ENCODE data around the gene SCFD2.

SCFD2 gene

GRCh38 chr4:52979821-52980590 lies 385.9 kb downstream of the SCFD2 start:
- DNase-seq = no peak

GRCh38 chr4:52979020-52979419 lies 386.8 kb downstream of the SCFD2 start:
- DNase-seq = no peak

GRCh38 chr4:52977252-52977651 lies 388.6 kb downstream of the SCFD2 start:
- DNase-seq = no peak

GRCh38 chr4:52976523-52977230 lies 389.2 kb downstream of the SCFD2 start:
- DNase-seq = no peak

GRCh38 chr4:52968691-52969090 lies 397.2 kb downstream of the SCFD2 start:
- no peak for DNase-seq

GRCh38 chr4:52968241-52968640 lies 397.6 kb downstream of the SCFD2 start:
- no peak for DNase-seq

GRCh38 chr4:52966781-52967180 lies 399.1 kb downstream of the SCFD2 start:
- no peak for DNase-seq

- no peak for DNase-seq
Measured at GRCh38 chr4:52966172-52966571, 399.7 kb downstream of the SCFD2 start.

- DNase-seq = no peak
Measured at GRCh38 chr4:52964561-52965101, 401.2 kb downstream of the SCFD2 start.

- DNase-seq = no peak
Measured at GRCh38 chr4:52964011-52964410, 401.9 kb downstream of the SCFD2 start.

GRCh38 chr4:52962721-52963120 lies 403.1 kb downstream of the SCFD2 start:
- DNase-seq = no peak

- no peak for DNase-seq
Measured at GRCh38 chr4:52961666-52962412, 404.0 kb downstream of the SCFD2 start.

GRCh38 chr4:52959541-52959940 lies 406.3 kb downstream of the SCFD2 start:
- DNase-seq = no peak

- DNase-seq = no peak
Measured at GRCh38 chr4:52957835-52958631, 407.8 kb downstream of the SCFD2 start.

GRCh38 chr4:52957220-52957686 lies 408.6 kb downstream of the SCFD2 start:
- no peak for DNase-seq

- DNase-seq = no peak
Measured at GRCh38 chr4:52956691-52957090, 409.2 kb downstream of the SCFD2 start.

- DNase-seq = no peak
Measured at GRCh38 chr4:52954560-52955170, 411.2 kb downstream of the SCFD2 start.

- DNase-seq = no peak
Measured at GRCh38 chr4:52952540-52952939, 413.3 kb downstream of the SCFD2 start.

- no peak for DNase-seq
Measured at GRCh38 chr4:52951016-52951415, 414.8 kb downstream of the SCFD2 start.

- DNase-seq = no peak
Measured at GRCh38 chr4:52950226-52950625, 415.6 kb downstream of the SCFD2 start.

- no peak for DNase-seq
Measured at GRCh38 chr4:52949336-52949735, 416.5 kb downstream of the SCFD2 start.

- no peak for DNase-seq
Measured at GRCh38 chr4:52948057-52948423, 417.8 kb downstream of the SCFD2 start.
